OCI-LY3 (cell line): Measurements from ENCODE around the gene RORC.

Experiments
- EZH2phosphoT487 ChIP-seq: fragments of 200-600 bp; shearing (Covaris generic); IDR thresholded peaks from 2 replicates; pipeline ENCODE4 v1.6.1; 2018; ENCODE audit warnings: antibody characterized with exemption, mixed run types, low read depth
- TF ChIP-seq, protein P1 (sequence below): fragments of 200-600, 300-600 bp; sonication (generic); IDR thresholded peaks from 2 replicates; pipeline ENCODE4 v1.5.1; 2014; ENCODE audit warnings: antibody characterized with exemption, low read length, low read depth

DNA sequence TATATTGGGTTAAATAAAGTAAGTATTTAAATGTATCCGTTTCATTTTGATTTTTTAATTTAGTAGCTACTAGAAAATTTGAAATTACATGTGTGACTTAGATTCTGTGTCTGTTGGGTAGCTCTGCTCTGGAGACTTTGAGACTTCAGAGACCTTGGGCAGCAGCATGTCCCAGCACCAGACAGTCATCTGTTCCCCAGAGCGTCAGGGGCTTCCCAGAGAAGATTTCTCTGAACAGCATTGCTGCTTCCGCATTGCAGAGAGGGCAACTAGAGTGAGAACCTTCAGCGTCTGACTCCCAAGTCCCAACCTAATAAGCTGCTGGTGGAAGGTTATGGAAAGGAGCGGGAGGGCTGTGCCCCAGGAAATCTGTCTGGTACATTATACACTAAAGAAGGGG lies 33.0 kb downstream of the RORC start:
- TF ChIP-seq, protein P1, sequence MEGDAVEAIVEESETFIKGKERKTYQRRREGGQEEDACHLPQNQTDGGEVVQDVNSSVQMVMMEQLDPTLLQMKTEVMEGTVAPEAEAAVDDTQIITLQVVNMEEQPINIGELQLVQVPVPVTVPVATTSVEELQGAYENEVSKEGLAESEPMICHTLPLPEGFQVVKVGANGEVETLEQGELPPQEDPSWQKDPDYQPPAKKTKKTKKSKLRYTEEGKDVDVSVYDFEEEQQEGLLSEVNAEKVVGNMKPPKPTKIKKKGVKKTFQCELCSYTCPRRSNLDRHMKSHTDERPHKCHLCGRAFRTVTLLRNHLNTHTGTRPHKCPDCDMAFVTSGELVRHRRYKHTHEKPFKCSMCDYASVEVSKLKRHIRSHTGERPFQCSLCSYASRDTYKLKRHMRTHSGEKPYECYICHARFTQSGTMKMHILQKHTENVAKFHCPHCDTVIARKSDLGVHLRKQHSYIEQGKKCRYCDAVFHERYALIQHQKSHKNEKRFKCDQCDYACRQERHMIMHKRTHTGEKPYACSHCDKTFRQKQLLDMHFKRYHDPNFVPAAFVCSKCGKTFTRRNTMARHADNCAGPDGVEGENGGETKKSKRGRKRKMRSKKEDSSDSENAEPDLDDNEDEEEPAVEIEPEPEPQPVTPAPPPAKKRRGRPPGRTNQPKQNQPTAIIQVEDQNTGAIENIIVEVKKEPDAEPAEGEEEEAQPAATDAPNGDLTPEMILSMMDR, result no peak
- no peak for TF ChIP-seq EZH2phosphoT487
